Measurements from ENCODE around the gene KLF13.

KLF13 gene

GRCh38 chr15:31311735-31312619 is 14.7 kb upstream of the KLF13 start:
- peaks cover 3 to 17% (median 8%) of the 10 kb centered on the region in 4 experiments for H3K4me1 ChIP-seq (ENCODE audit: control extremely low read depth in 1 of 4, control insufficient read depth in 4 of 4, insufficient read depth in 4 of 4, low read length in 3 of 4)
- no peaks in the 10 kb centered on the region for H3K27me3 ChIP-seq (replicated peaks in 2 of 5; ENCODE audit: control insufficient read depth in 4 of 5, insufficient read depth in 5 of 5, low read length in 4 of 5)
- H3K27ac ChIP-seq (ENCODE audit: insufficient read depth in 1 of 2, low read depth in 1 of 2, low read length in 2 of 2, poor library complexity in 1 of 2, severe bottlenecking in 2 of 2): no peak overlapping the region
- ChIA-PET CTCF (no interaction called here), POLR2A (interaction anchor here (0.7 kb wide), 1 partner anchor 1337 kb away, joined by 5 read pairs; no protein-coding TSS in a partner anchor)
- no peak for DNase-seq
- H3K36me3 ChIP-seq (ENCODE audit: control insufficient read depth in 4 of 4, insufficient read depth in 4 of 4, low read length in 3 of 4): no peaks in the 10 kb centered on the region
- no peak overlapping the region for H3K4me3 ChIP-seq (ENCODE audit: control insufficient read depth in 1 of 7, extremely low read depth in 1 of 7, insufficient read depth in 4 of 7, low read depth in 2 of 7, low read length in 6 of 7)
- peaks cover 0 to 8% (median 4%) of the 10 kb centered on the region in 5 experiments for H3K9me3 ChIP-seq (ENCODE audit: control extremely low read depth in 1 of 5, control insufficient read depth in 4 of 5, insufficient read depth in 2 of 5, low read depth in 1 of 5, low read length in 4 of 5)
- WGBS (ENCODE audit: insufficient coverage): 95% methylated on average over 13 of the region's 18 CpGs

DNA sequence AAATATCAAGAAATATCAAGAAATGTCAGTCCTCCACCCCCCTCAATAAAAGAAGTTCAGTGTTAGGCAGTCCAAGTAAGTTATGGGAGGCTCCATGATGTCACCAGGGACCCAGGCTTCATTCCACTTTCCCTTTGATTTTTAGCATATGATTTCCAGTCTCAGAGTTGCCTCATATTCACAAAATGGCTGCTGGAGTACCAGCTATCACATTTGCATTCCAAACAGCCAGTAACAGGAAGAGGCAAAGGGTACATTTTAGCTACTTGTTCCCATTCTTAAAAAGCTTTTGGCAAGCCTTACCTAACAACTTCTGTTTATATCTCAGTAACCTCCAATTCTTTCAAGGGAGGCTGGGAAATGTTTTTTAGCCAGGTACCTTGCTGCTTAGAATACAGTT is 13.4 kb upstream of the KLF13 start:
- POLR2A ChIA-PET: no interaction called here
- Histone ChIP-seq H3K36me3 (ENCODE audit: control insufficient read depth in 4 of 4, insufficient read depth in 4 of 4, low read length in 3 of 4) (no peaks in the 10 kb centered on the region), H3K9me3 (ENCODE audit: control extremely low read depth in 1 of 5, control insufficient read depth in 4 of 5, insufficient read depth in 2 of 5, low read depth in 1 of 5, low read length in 4 of 5) (peaks cover 0 to 8% (median 4%) of the 10 kb centered on the region in 5 experiments), H3K27me3 (replicated peaks in 2 of 5; ENCODE audit: control insufficient read depth in 4 of 5, insufficient read depth in 5 of 5, low read length in 4 of 5) (no peaks in the 10 kb centered on the region), H3K4me1 (ENCODE audit: control extremely low read depth in 1 of 4, control insufficient read depth in 4 of 4, insufficient read depth in 4 of 4, low read length in 3 of 4) (peaks cover 3 to 24% (median 8%) of the 10 kb centered on the region in 4 experiments), H3K27ac (ENCODE audit: insufficient read depth in 1 of 2, low read depth in 1 of 2, low read length in 2 of 2, poor library complexity in 1 of 2, severe bottlenecking in 2 of 2) (no peak overlapping the region), H3K4me3 (ENCODE audit: control insufficient read depth in 1 of 7, extremely low read depth in 1 of 7, insufficient read depth in 4 of 7, low read depth in 2 of 7, low read length in 6 of 7) (no peak overlapping the region)
- CTCF ChIA-PET: interaction anchor here (1.0 to 1.3 kb wide), 5 partner anchors 10 to 174 kb away, joined by 3 to 4 read pairs (median 3); no protein-coding TSS in a partner anchor
- no peak for DNase-seq

GRCh38 chr15:31314380-31314779 is 12.3 kb upstream of the KLF13 start:
- Histone ChIP-seq H3K36me3 (ENCODE audit: control insufficient read depth in 4 of 4, insufficient read depth in 4 of 4, low read length in 3 of 4) (no peaks in the 10 kb centered on the region), H3K4me3 (ENCODE audit: control insufficient read depth in 1 of 7, extremely low read depth in 1 of 7, insufficient read depth in 4 of 7, low read depth in 2 of 7, low read length in 6 of 7) (no peak overlapping the region), H3K9me3 (ENCODE audit: control extremely low read depth in 1 of 5, control insufficient read depth in 4 of 5, insufficient read depth in 2 of 5, low read depth in 1 of 5, low read length in 4 of 5) (peaks cover 0 to 8% (median 4%) of the 10 kb centered on the region in 5 experiments), H3K4me1 (ENCODE audit: control extremely low read depth in 1 of 4, control insufficient read depth in 4 of 4, insufficient read depth in 4 of 4, low read length in 3 of 4) (peaks cover 3 to 18% (median 8%) of the 10 kb centered on the region in 4 experiments), H3K27me3 (replicated peaks in 2 of 5; ENCODE audit: control insufficient read depth in 4 of 5, insufficient read depth in 5 of 5, low read length in 4 of 5) (no peaks in the 10 kb centered on the region), H3K27ac (ENCODE audit: insufficient read depth in 1 of 2, low read depth in 1 of 2, low read length in 2 of 2, poor library complexity in 1 of 2, severe bottlenecking in 2 of 2) (no peak overlapping the region)
- ChIA-PET CTCF (interaction anchor here (0.7 to 1.3 kb wide), 3 partner anchors 9 to 11 kb away, joined by 3 to 4 read pairs (median 3); no protein-coding TSS in a partner anchor), POLR2A (no interaction called here)
- DNase-seq: no peak
- 96% methylated on average over 10 of the region's 12 CpGs for WGBS (ENCODE audit: insufficient coverage)

GRCh38 chr15:31316135-31316795 is 10.4 kb upstream of the KLF13 start:
- Histone ChIP-seq H3K27me3 (replicated peaks in 2 of 5; ENCODE audit: control insufficient read depth in 4 of 5, insufficient read depth in 5 of 5, low read length in 4 of 5) (no peaks in the 10 kb centered on the region), H3K9me3 (ENCODE audit: control extremely low read depth in 1 of 5, control insufficient read depth in 4 of 5, insufficient read depth in 2 of 5, low read depth in 1 of 5, low read length in 4 of 5) (peaks cover 0 to 8% (median 4%) of the 10 kb centered on the region in 5 experiments), H3K4me3 (ENCODE audit: control insufficient read depth in 1 of 7, extremely low read depth in 1 of 7, insufficient read depth in 4 of 7, low read depth in 2 of 7, low read length in 6 of 7) (no peak overlapping the region), H3K4me1 (ENCODE audit: control extremely low read depth in 1 of 4, control insufficient read depth in 4 of 4, insufficient read depth in 4 of 4, low read length in 3 of 4) (peaks cover 3 to 25% (median 8%) of the 10 kb centered on the region in 4 experiments), H3K36me3 (ENCODE audit: control insufficient read depth in 4 of 4, insufficient read depth in 4 of 4, low read length in 3 of 4) (no peaks in the 10 kb centered on the region), H3K27ac (ENCODE audit: insufficient read depth in 1 of 2, low read depth in 1 of 2, low read length in 2 of 2, poor library complexity in 1 of 2, severe bottlenecking in 2 of 2) (no peak overlapping the region)
- CTCF ChIA-PET: interaction anchor here (1.0 to 1.5 kb wide), 3 partner anchors 10 to 172 kb away, joined by 3 read pairs; no protein-coding TSS in a partner anchor
- POLR2A ChIA-PET: interaction anchor here (2.0 kb wide), 1 partner anchor 10 kb away, joined by 7 read pairs; the partner anchor contains the start of gene KLF13
- DNase-seq: no peak
- 100% methylated on average over 6 of the region's 8 CpGs for WGBS (ENCODE audit: insufficient coverage)

- DNase-seq: no peak
- CTCF ChIA-PET: interaction anchor here (0.7 to 1.5 kb wide), 4 partner anchors 8 to 171 kb away, joined by 3 read pairs; no protein-coding TSS in a partner anchor
- peaks cover 3 to 25% (median 8%) of the 10 kb centered on the region in 4 experiments for H3K4me1 ChIP-seq (ENCODE audit: control extremely low read depth in 1 of 4, control insufficient read depth in 4 of 4, insufficient read depth in 4 of 4, low read length in 3 of 4)
- H3K27me3 ChIP-seq (replicated peaks in 2 of 5; ENCODE audit: control insufficient read depth in 4 of 5, insufficient read depth in 5 of 5, low read length in 4 of 5): no peaks in the 10 kb centered on the region
- WGBS (ENCODE audit: insufficient coverage): 93% methylated on average over 3 of the region's 3 CpGs
- H3K27ac ChIP-seq (ENCODE audit: insufficient read depth in 1 of 2, low read depth in 1 of 2, low read length in 2 of 2, poor library complexity in 1 of 2, severe bottlenecking in 2 of 2): no peak overlapping the region
- H3K9me3 ChIP-seq (ENCODE audit: control extremely low read depth in 1 of 5, control insufficient read depth in 4 of 5, insufficient read depth in 2 of 5, low read depth in 1 of 5, low read length in 4 of 5): peaks cover 0 to 8% (median 4%) of the 10 kb centered on the region in 5 experiments
- POLR2A ChIA-PET: interaction anchor here (2.0 kb wide), 1 partner anchor 9 kb away, joined by 7 read pairs; the partner anchor contains the start of gene KLF13
- no peak overlapping the region for H3K4me3 ChIP-seq (ENCODE audit: control insufficient read depth in 1 of 7, extremely low read depth in 1 of 7, insufficient read depth in 4 of 7, low read depth in 2 of 7, low read length in 6 of 7)
- H3K36me3 ChIP-seq (ENCODE audit: control insufficient read depth in 4 of 4, insufficient read depth in 4 of 4, low read length in 3 of 4): no peaks in the 10 kb centered on the region
These were observed 9.6 kb upstream of the KLF13 start for GRCh38 chr15:31317017-31317416.

DNA sequence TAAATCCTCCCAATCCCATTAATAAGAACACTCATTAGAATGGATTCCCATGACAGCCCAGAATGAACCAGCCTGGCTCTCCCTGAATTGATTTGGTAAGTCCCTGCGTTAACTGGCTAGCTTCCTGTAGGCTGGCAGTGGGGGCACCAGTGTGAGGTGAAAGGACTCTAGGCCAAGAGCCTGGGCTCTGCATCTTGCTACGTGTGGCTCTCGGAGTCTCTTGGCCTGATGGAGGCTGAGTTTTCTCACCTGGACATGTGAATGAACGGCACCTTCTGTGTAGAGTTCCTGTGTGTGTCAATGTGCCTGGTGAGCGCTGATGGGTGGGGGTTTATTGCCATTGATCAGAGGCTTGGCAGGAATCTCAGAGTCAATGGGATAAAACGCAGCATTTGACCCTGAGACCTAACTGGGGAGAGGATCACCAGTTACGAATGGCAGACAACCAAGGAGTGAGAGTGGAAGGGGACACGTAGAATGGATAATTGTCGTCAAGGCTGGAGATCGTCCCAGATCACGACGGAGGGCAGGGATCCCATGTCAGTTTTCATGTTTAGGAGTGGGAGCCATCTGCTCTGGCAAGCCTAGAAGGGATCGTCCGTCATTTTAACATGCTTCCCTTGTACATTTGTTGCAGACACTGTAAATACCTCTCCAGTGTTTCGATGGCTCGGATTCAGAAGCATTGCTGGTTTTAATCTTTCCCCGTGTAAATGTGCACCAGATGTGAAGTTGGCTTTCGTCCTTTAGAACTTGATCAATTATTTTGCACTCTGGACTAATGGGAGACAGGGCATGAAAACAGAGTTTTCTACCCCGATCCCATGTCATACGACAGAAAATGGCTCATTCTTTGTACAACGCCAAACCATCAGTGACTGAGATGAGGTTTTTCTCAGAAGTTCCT is 9.0 kb upstream of the KLF13 start:
- H3K36me3 ChIP-seq (ENCODE audit: control insufficient read depth in 4 of 4, insufficient read depth in 4 of 4, low read length in 3 of 4): no peaks in the 10 kb centered on the region
- H3K4me1 ChIP-seq (ENCODE audit: control extremely low read depth in 1 of 4, control insufficient read depth in 4 of 4, insufficient read depth in 4 of 4, low read length in 3 of 4): peaks cover 3 to 25% (median 8%) of the 10 kb centered on the region in 4 experiments
- H3K27ac ChIP-seq (ENCODE audit: insufficient read depth in 1 of 2, low read depth in 1 of 2, low read length in 2 of 2, poor library complexity in 1 of 2, severe bottlenecking in 2 of 2): no peak overlapping the region
- ChIA-PET POLR2A (interaction anchor here (2.0 kb wide), 1 partner anchor 8 kb away, joined by 7 read pairs; the partner anchor contains the start of gene KLF13), CTCF (interaction anchor here (0.7 to 1.5 kb wide), 5 partner anchors 8 to 170 kb away, joined by 3 read pairs; no protein-coding TSS in a partner anchor)
- no peaks in the 10 kb centered on the region for H3K27me3 ChIP-seq (replicated peaks in 2 of 5; ENCODE audit: control insufficient read depth in 4 of 5, insufficient read depth in 5 of 5, low read length in 4 of 5)
- H3K9me3 ChIP-seq (ENCODE audit: control extremely low read depth in 1 of 5, control insufficient read depth in 4 of 5, insufficient read depth in 2 of 5, low read depth in 1 of 5, low read length in 4 of 5): peaks cover 0 to 8% (median 4%) of the 10 kb centered on the region in 5 experiments
- no peak for DNase-seq
- WGBS (ENCODE audit: insufficient coverage): over 99% methylated on average over 21 of the region's 21 CpGs
- H3K4me3 ChIP-seq (ENCODE audit: control insufficient read depth in 1 of 7, extremely low read depth in 1 of 7, insufficient read depth in 4 of 7, low read depth in 2 of 7, low read length in 6 of 7): no peak overlapping the region
